ENCODE data around the gene LCN6. TPM values are rescaled to one million over a fixed set of nuclear protein-coding genes. Genes with fewer than 3 reads are reported as not detected.
A peak's percentile ranks its signal among the peaks of the same experiment; 100 is the strongest.

The LCN6 gene
- total and polyA plus RNA-seq, 9 of the 15 experiments (the other 6 are each of a cell fraction or from before 2014, with no cell fraction given): 0.10 to 0.45 (median 0.37) TPM; not detected in 5

GRCh38 chr9:136711751-136712689 is 36.3 kb downstream of the LCN6 start, which contains the start of gene DIPK1B (continued):
- TF ChIP-seq GTF3C2 (IDR thresholded peaks at IDR 0.05; ENCODE audit: borderline replicate concordance, extremely low read depth, insufficient read length) (peak; percentile 4), FOXO4 (CRISPR knock-in tag; IDR thresholded peaks at IDR 0.05) (no peak), NR2C1 (IDR thresholded peaks at IDR 0.05) (no peak), NR2C1 (tag; IDR thresholded peaks at IDR 0.05) (no peak), CREB3L1 (IDR thresholded peaks at IDR 0.05; ENCODE audit: borderline replicate concordance, low read depth) (no peak), ZFP30 (CRISPR knock-in tag; IDR thresholded peaks at IDR 0.05; ENCODE audit: borderline replicate concordance) (no peak), ZNF324 (CRISPR knock-in tag; IDR thresholded peaks at IDR 0.05) (no peak), WHSC1 (IDR thresholded peaks at IDR 0.05; ENCODE audit: low read length) (no peak), ZNF239 (CRISPR knock-in tag; IDR thresholded peaks at IDR 0.05) (no peak), C11orf30 (IDR thresholded peaks at IDR 0.05; ENCODE audit: low read depth) (no peak), HMG20A (CRISPR knock-in tag; conservative IDR thresholded peaks at IDR 0.05) (no peak), MAFK (IDR thresholded peaks at IDR 0.05; ENCODE audit: low read length) (no peak), EHMT2 (IDR thresholded peaks at IDR 0.05) (no peak), ESRRA (IDR thresholded peaks at IDR 0.05; ENCODE audit: borderline replicate concordance, low read depth) (no peak), MBD2 (IDR thresholded peaks at IDR 0.05; ENCODE audit: borderline replicate concordance, low read depth) (no peak), NR2F6 (CRISPR knock-in tag; IDR thresholded peaks at IDR 0.05) (no peak), FOXK2 (conservative IDR thresholded peaks at IDR 0.05 in 1 of 2, IDR thresholded peaks at IDR 0.05 in 1 of 2; ENCODE audit: low read depth in 2 of 2) (no peak), KDM1A (IDR thresholded peaks at IDR 0.05) (no peak)
- TF ChIP-seq, protein P1, sequence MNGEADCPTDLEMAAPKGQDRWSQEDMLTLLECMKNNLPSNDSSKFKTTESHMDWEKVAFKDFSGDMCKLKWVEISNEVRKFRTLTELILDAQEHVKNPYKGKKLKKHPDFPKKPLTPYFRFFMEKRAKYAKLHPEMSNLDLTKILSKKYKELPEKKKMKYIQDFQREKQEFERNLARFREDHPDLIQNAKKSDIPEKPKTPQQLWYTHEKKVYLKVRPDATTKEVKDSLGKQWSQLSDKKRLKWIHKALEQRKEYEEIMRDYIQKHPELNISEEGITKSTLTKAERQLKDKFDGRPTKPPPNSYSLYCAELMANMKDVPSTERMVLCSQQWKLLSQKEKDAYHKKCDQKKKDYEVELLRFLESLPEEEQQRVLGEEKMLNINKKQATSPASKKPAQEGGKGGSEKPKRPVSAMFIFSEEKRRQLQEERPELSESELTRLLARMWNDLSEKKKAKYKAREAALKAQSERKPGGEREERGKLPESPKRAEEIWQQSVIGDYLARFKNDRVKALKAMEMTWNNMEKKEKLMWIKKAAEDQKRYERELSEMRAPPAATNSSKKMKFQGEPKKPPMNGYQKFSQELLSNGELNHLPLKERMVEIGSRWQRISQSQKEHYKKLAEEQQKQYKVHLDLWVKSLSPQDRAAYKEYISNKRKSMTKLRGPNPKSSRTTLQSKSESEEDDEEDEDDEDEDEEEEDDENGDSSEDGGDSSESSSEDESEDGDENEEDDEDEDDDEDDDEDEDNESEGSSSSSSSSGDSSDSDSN (IDR thresholded peaks at IDR 0.05; ENCODE audit: borderline replicate concordance in 1 of 2, low read depth in 2 of 2, low read length in 2 of 2): 0 out of 4 replicates have a peak, but pooled peaks of 1 of the 2 experiments have one; percentile 65

Measured in K562 (cell line).